H9 (cell line): ENCODE measurements around the gene ENO4. TPM values are rescaled to one million over a fixed set of nuclear protein-coding genes. Genes with fewer than 3 reads are reported as not detected.

Source experiments
- DNase-seq: peaks from one replicate; pipeline ENCODE4 v3.0.0-alpha.2; 2017
- H2AFZ ChIP-seq: one replicate; pipeline ENCODE4 v1.6.1; 2013; ENCODE audit warnings: mild to moderate bottlenecking, low read length, control low read depth, moderate library complexity
- H2AK5ac ChIP-seq: 2 replicates; pipeline ENCODE4 v1.6.1; 2013; ENCODE audit warnings: low read length, control low read depth, mixed read lengths; ENCODE audit not compliant: insufficient read length
- H2BK120ac ChIP-seq: one replicate; pipeline ENCODE4 v1.6.1; 2013; ENCODE audit warnings: low read depth, mild to moderate bottlenecking, low read length, control low read depth, inconsistent platforms; ENCODE audit not compliant: poor library complexity, severe bottlenecking
- H2BK12ac ChIP-seq: 2 replicates; pipeline ENCODE4 v1.6.1; 2013; ENCODE audit warnings: low read length, control low read depth, mixed read lengths, low read depth; ENCODE audit not compliant: insufficient read length
- H2BK15ac ChIP-seq: 2 replicates; pipeline ENCODE4 v1.6.1; 2013; ENCODE audit warnings: low read depth, low read length, control low read depth
- H2BK20ac ChIP-seq: one replicate; pipeline ENCODE4 v1.6.1; 2013; ENCODE audit warnings: low read depth, mild to moderate bottlenecking, low read length, control low read depth, inconsistent platforms; ENCODE audit not compliant: poor library complexity, severe bottlenecking
- H2BK5ac ChIP-seq: 2 replicates; pipeline ENCODE4 v1.6.1; 2013; ENCODE audit warnings: low read length, control low read depth, mixed read lengths; ENCODE audit not compliant: insufficient read length
- H3K14ac ChIP-seq: 2 replicates; pipeline ENCODE4 v1.6.1; 2013; ENCODE audit warnings: low read length, control low read depth; ENCODE audit not compliant: insufficient read depth
- H3K18ac ChIP-seq: 2 replicates; pipeline ENCODE4 v1.6.1; 2013; ENCODE audit warnings: low read depth, mild to moderate bottlenecking, mixed read lengths, low read length, control low read depth; ENCODE audit not compliant: insufficient read length
- H3K23ac ChIP-seq: 2 replicates; pipeline ENCODE4 v1.6.1; 2013; ENCODE audit warnings: low read length, control low read depth, mixed read lengths, low read depth; ENCODE audit not compliant: insufficient read length
- H3K23me2 ChIP-seq: 2 replicates; pipeline ENCODE4 v1.6.1; 2013; ENCODE audit warnings: low read depth, mild to moderate bottlenecking, mixed read lengths, low read length, control low read depth; ENCODE audit not compliant: insufficient read length, poor library complexity, severe bottlenecking
- H3K27ac ChIP-seq: 2 replicates; pipeline ENCODE4 v1.5.1; 2013; ENCODE audit warnings: low read length, control low read depth, mixed read lengths, low read depth; ENCODE audit not compliant: insufficient read length
- H3K27me3 ChIP-seq: 2 replicates; pipeline ENCODE4 v1.6.1; 2013; ENCODE audit warnings: low read length, control low read depth, inconsistent platforms; ENCODE audit not compliant: insufficient read depth
- H3K4ac ChIP-seq: 2 replicates; pipeline ENCODE4 v1.6.1; 2013; ENCODE audit warnings: low read depth, mild to moderate bottlenecking, control low read depth, inconsistent platforms, low read length, moderate library complexity
- H3K4me1 ChIP-seq: 2 replicates; pipeline ENCODE4 v1.6.1; 2013; ENCODE audit warnings: low read length, control low read depth, inconsistent platforms; ENCODE audit not compliant: insufficient read depth
- H3K4me2 ChIP-seq: 2 replicates; pipeline ENCODE4 v1.6.1; 2013; ENCODE audit warnings: low read length, control low read depth, mixed read lengths; ENCODE audit not compliant: insufficient read length, insufficient read depth
- H3K56ac ChIP-seq: 2 replicates; pipeline ENCODE4 v1.6.1; 2013; ENCODE audit warnings: low read depth, mild to moderate bottlenecking, mixed read lengths, low read length, control low read depth; ENCODE audit not compliant: insufficient read length
- H3K79me1 ChIP-seq: 2 replicates; pipeline ENCODE4 v1.6.1; 2013; ENCODE audit warnings: low read depth, mild to moderate bottlenecking, moderate library complexity, low read length, control low read depth, inconsistent platforms; ENCODE audit not compliant: insufficient read depth, poor library complexity, severe bottlenecking
- H3K79me2 ChIP-seq: 2 replicates; pipeline ENCODE4 v1.6.1; 2013; ENCODE audit warnings: low read length, control low read depth, inconsistent platforms; ENCODE audit not compliant: insufficient read depth
- H3K9ac ChIP-seq: 2 replicates; pipeline ENCODE4 v1.6.1; 2013; ENCODE audit warnings: low read length, control low read depth, mixed read lengths; ENCODE audit not compliant: insufficient read length; ENCODE audit errors: extremely low read depth
- H3K9me3 ChIP-seq: one replicate; pipeline ENCODE4 v1.6.1; 2013; ENCODE audit warnings: low read depth, low read length, inconsistent platforms; ENCODE audit not compliant: control insufficient read depth
- H3T11ph ChIP-seq: one replicate; pipeline ENCODE4 v1.6.1; 2013; ENCODE audit warnings: mild to moderate bottlenecking, low read length, control low read depth, inconsistent platforms
- H4K20me1 ChIP-seq: one replicate; pipeline ENCODE4 v1.6.1; 2013; ENCODE audit not compliant: control insufficient read depth, insufficient read length, insufficient read depth
- H4K5ac ChIP-seq: 2 replicates; pipeline ENCODE4 v1.6.1; 2013; ENCODE audit warnings: low read depth, mild to moderate bottlenecking, mixed read lengths, low read length, control low read depth; ENCODE audit not compliant: insufficient read length
- H4K8ac ChIP-seq: replicated peaks from 2 replicates; pipeline ENCODE4 v1.6.1; 2013; ENCODE audit warnings: low read length, control low read depth, mixed read lengths, low read depth; ENCODE audit not compliant: insufficient read length
- H4K91ac ChIP-seq: 2 replicates; pipeline ENCODE4 v1.6.1; 2013; ENCODE audit warnings: low read depth, mild to moderate bottlenecking, moderate library complexity, mixed read lengths, low read length, control low read depth; ENCODE audit not compliant: insufficient read length
- H3K27ac Mint-ChIP-seq, 3 experiments: 2 replicates in 2 of 3; 3 replicates in 1 of 3; pipeline ENCODE4 v1.8.0; 2020 to 2021; ENCODE audit warnings: mixed read lengths in 3 of 3, mild to moderate bottlenecking in 1 of 3, moderate library complexity in 1 of 3
- H3K27me3 Mint-ChIP-seq: 2 replicates; pipeline ENCODE4 v1.8.0; 2021; ENCODE audit warnings: low read depth, mild to moderate bottlenecking, moderate library complexity, mixed read lengths
- H3K36me3 Mint-ChIP-seq, 3 experiments: 2 replicates in 2 of 3; 3 replicates in 1 of 3; pipeline ENCODE4 v1.8.0; 2020 to 2021; ENCODE audit warnings: low read depth in 3 of 3, mixed read lengths in 3 of 3; ENCODE audit not compliant: insufficient read depth in 1 of 3
- H3K4me1 Mint-ChIP-seq, 2 experiments: 2 replicates each; pipeline ENCODE4 v1.8.0; 2020; ENCODE audit warnings: mixed read lengths in 2 of 2
- H3K4me3 Mint-ChIP-seq, 2 experiments: 2 replicates in 1 of 2; 3 replicates in 1 of 2; pipeline ENCODE4 v1.8.0; 2020 to 2021; ENCODE audit warnings: mild to moderate bottlenecking in 2 of 2, mixed read lengths in 2 of 2, moderate library complexity in 1 of 2
- H3K9me3 Mint-ChIP-seq, 2 experiments: 2 replicates in 1 of 2; 3 replicates in 1 of 2; pipeline ENCODE4 v1.8.0; 2020; ENCODE audit warnings: mild to moderate bottlenecking in 2 of 2, mixed read lengths in 2 of 2, moderate library complexity in 1 of 2
- WGBS: extraction: QIAGEN DNeasy Blood & Tissue Kit; methylation state at CpG from one replicate; pipeline ENCODE4 v1.1.7; 2013; ENCODE audit warnings: missing lambda C conversion rate, low lambda C conversion rate, mixed read lengths; ENCODE audit not compliant: insufficient read length; ENCODE audit errors: extremely low coverage; 5-methylcytosine and 5-hydroxymethylcytosine counted together
- total RNA-seq: library from RNA; stranded (reverse); gene quantifications from 2 replicates; pipeline ENCODE4 v1.2.1, GENCODE V29; 2021
- TF ChIP-seq, protein P1 (sequence below): fragments of 200-600 bp; sonication (generic); conservative IDR thresholded peaks from 3 replicates; pipeline ENCODE4 v1.8.0; 2021; ENCODE audit warnings: antibody characterized with exemption, mild to moderate bottlenecking

Gene ENO4
- total RNA-seq, 1 experiment from 2014 or later = 0.26 TPM

DNA sequence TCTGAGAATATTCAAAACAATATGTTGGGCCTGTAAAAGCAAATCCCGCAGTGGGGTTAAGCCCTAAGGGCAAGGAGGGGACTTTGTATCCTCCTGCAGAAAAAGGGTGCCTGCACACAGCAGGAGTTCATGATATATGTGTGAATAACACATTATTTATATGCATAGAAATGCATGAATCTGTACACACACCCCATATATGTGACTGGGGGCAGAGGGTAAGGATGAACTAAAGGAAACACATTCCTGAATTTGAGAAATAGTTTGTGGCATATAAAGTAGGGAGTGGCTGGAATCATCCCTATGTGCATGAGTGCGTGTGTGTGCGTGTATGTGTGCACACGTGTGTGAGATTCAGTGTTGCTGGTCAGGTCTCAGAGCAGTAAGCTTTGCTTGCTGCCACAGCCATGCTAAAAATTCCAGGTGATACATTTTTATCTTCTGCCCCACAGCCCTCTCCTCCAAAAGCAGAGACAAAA lies 18.9 kb downstream of the ENO4 start:
- Histone ChIP-seq H3K79me2 (no peaks in the 10 kb centered on the region), H3K4ac (no peak overlapping the region), H3K14ac (no peak overlapping the region), H3K4me1 (no peaks in the 10 kb centered on the region), H3K27me3 (no peaks in the 10 kb centered on the region), H3K23ac (no peak overlapping the region), H4K5ac (no peak overlapping the region), H3K9me3 (no peaks in the 10 kb centered on the region), H2BK5ac (no peak overlapping the region), H3K56ac (no peak overlapping the region), H3K79me1 (no peaks in the 10 kb centered on the region), H4K8ac (no peak overlapping the region), H2BK12ac (no peak overlapping the region), H3K27ac (no peak overlapping the region), H3K9ac (no peak overlapping the region), H3T11ph (no peak overlapping the region), H3K18ac (no peak overlapping the region), H2BK120ac (no peak overlapping the region), H2BK15ac (no peak overlapping the region), H4K91ac (no peak overlapping the region), H3K4me2 (no peak overlapping the region), H2BK20ac (no peak overlapping the region), H2AFZ (no peak overlapping the region), H4K20me1 (no peaks in the 10 kb centered on the region), H2AK5ac (no peak overlapping the region), H3K23me2 (no peaks in the 10 kb centered on the region)
- no CpG with 5 or more reads among the region's 4 CpGs for WGBS
- peaks cover 26% of the 10 kb centered on the region in 2 experiments for H3K4me1 Mint-ChIP-seq
- no peak overlapping the region for H3K4me3 Mint-ChIP-seq
- H3K36me3 Mint-ChIP-seq = peaks cover 5 to 13% (median 7%) of the 10 kb centered on the region in 3 experiments
- no peak overlapping the region for H3K27ac Mint-ChIP-seq
- H3K27me3 Mint-ChIP-seq = no peaks in the 10 kb centered on the region; the same call in 1 of the 2 replicates
- no peak for DNase-seq
- H3K9me3 Mint-ChIP-seq = peaks cover 10 to 13% of the 10 kb centered on the region in 2 experiments
- TF ChIP-seq, protein P1, sequence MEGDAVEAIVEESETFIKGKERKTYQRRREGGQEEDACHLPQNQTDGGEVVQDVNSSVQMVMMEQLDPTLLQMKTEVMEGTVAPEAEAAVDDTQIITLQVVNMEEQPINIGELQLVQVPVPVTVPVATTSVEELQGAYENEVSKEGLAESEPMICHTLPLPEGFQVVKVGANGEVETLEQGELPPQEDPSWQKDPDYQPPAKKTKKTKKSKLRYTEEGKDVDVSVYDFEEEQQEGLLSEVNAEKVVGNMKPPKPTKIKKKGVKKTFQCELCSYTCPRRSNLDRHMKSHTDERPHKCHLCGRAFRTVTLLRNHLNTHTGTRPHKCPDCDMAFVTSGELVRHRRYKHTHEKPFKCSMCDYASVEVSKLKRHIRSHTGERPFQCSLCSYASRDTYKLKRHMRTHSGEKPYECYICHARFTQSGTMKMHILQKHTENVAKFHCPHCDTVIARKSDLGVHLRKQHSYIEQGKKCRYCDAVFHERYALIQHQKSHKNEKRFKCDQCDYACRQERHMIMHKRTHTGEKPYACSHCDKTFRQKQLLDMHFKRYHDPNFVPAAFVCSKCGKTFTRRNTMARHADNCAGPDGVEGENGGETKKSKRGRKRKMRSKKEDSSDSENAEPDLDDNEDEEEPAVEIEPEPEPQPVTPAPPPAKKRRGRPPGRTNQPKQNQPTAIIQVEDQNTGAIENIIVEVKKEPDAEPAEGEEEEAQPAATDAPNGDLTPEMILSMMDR = no peak
